SW 1271 (cell line): Measurements from ENCODE around the gene ABCA5.
"Not testable (repeated sequence)": the region's sequence is repeated elsewhere in the genome, so short reads cannot be mapped to it uniquely, and the experiment has no call there.

ENCODE experiments used
- DNase-seq, 2 experiments: peaks; one replicate each; lab custom pipeline; 2025; lab: John Stamatoyannopoulos, UW

The ABCA5 gene

DNA sequence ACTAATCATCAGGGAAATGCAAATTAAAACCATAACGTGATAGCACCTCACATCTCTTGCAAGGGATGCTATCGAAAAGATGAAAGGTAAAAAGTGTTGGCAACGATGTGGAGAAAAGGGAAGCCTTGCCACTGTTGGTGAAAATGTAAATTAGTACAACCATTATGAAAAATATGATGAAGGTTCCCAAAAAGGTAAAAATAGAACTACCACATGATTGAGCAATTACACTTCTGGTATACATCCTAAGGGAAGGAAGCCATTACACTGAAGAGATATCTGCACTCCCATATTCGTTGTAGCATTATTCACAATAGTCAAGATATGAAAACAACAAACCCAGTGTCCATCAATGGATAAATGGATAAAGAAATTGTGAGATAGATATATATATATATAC lies 119.8 kb downstream of the ABCA5 start:
- no peak for DNase-seq

DNA sequence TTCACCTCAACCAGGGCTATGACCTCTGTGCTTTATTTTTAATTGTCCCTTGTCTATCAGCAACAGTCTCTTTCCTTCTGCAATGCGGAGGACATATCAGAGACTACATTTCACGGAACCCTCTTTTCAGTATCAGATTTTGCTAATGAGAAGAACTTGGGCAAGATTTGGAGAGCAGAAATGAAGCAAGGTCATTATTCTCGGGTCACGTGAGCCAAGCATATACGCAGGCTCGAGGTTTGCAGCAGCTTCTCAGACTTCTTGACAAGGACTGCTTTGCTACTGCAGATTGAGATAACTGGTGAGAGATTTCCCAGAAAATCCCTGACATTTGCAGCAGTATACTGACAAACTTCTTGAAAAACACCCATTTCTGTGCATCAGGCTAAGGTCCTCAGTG lies 128.7 kb downstream of the ABCA5 start:
- DNase-seq = no peak

DNA sequence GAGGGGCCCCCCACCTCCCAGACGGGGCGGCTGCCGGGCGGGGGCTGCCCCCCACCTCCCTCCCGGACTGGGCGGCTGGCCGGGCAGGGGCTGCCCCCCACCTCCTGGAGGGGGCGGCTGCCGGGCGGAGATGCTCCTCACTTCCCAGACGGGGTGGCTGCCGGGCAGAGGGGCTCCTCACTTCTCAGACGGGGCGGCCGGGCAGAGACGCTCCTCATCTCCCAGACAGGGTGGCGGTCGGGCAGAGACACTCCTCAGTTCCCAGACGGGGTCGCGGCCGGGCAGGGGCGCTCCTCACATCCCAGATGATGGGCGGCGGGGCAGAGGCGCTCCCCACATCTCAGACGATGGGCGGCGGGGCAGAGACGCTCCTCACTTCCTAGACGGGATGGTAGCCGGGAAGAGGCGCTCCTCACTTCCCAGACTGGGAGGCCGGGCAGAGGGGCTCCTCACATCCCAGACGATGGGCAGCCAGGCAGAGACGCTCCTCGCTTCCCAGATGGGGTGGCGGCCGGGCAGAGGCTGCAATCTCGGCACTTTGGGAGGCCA lies 130.8 kb downstream of the ABCA5 start:
- not testable (repeated sequence) for DNase-seq
